T-helper 17 cell (primary cell): Measurements from ENCODE around the gene MALAT1. TPM values are rescaled to one million over a fixed set of nuclear protein-coding genes. Genes with fewer than 3 reads are reported as not detected.
"Not testable (repeated sequence)": the region's sequence is repeated elsewhere in the genome, so short reads cannot be mapped to it uniquely, and the experiment has no call there.

Source experiments
- ATAC-seq: fragments of 150-1000 bp; cut with Tn5 transposase; 2 replicates; pipeline ENCODE4 v1.10.0; 2021; ENCODE audit warnings: mild to moderate bottlenecking, moderate library complexity
- DNase-seq, 3 donors: peaks; one replicate each; pipeline versions ENCODE4 v3.0.0 to v3.0.0-alpha.2; 2020 to 2021
- H3K9me3 ChIP-seq: one replicate; pipeline ENCODE4 v1.7.0; 2013; ENCODE audit warnings: low read length, mild to moderate bottlenecking; ENCODE audit not compliant: control insufficient read depth, poor library complexity, severe bottlenecking
- H3K27ac Mint-ChIP-seq: one replicate; pipeline ENCODE4 v1.8.0; 2022; ENCODE audit warnings: mild to moderate bottlenecking, moderate library complexity, mixed read lengths
- H3K27me3 Mint-ChIP-seq: one replicate; pipeline ENCODE4 v1.8.0; 2022; ENCODE audit warnings: mixed read lengths
- H3K36me3 Mint-ChIP-seq: one replicate; pipeline ENCODE4 v1.8.0; 2022; ENCODE audit warnings: low read depth, mixed read lengths
- H3K4me1 Mint-ChIP-seq: one replicate; pipeline ENCODE4 v1.8.0; 2022; ENCODE audit warnings: mild to moderate bottlenecking, mixed read lengths
- H3K4me3 Mint-ChIP-seq: one replicate; pipeline ENCODE4 v1.8.0; 2022; ENCODE audit warnings: mild to moderate bottlenecking, moderate library complexity, mixed read lengths
- total RNA-seq, 4 donors: library from RNA in 2 of 4; stranded (reverse) in 2 of 4; gene quantifications; one replicate each; pipeline ENCODE4 v1.2.3 and lab custom pipeline; 2022 to 2026

MALAT1 gene
- total RNA-seq, 2 donors from 2014 or later, result 25,853 to 29,025 TPM

GRCh38 chr11:65504674-65505465 lies 6.0 kb downstream of the MALAT1 start:
- no peak overlapping the region for H3K4me3 Mint-ChIP-seq
- no peaks in the 10 kb centered on the region for H3K9me3 ChIP-seq
- ATAC-seq (no peak), DNase-seq (no peak)
- H3K27me3 Mint-ChIP-seq, result no peaks in the 10 kb centered on the region
- peaks cover 59% of the 10 kb centered on the region for H3K4me1 Mint-ChIP-seq
- peaks cover 29% of the 10 kb centered on the region for H3K36me3 Mint-ChIP-seq
- H3K27ac Mint-ChIP-seq, result no peak overlapping the region

GRCh38 chr11:65505466-65506289 lies 6.8 kb downstream of the MALAT1 start:
- Mint-ChIP-seq H3K27me3 (no peaks in the 10 kb centered on the region), H3K27ac (no peak overlapping the region), H3K4me3 (no peak overlapping the region), H3K4me1 (peaks cover 62% of the 10 kb centered on the region), H3K36me3 (peaks cover 29% of the 10 kb centered on the region)
- H3K9me3 ChIP-seq, result no peaks in the 10 kb centered on the region
- ATAC-seq, result no peak
- no peak for DNase-seq

GRCh38 chr11:65506290-65506771 lies 7.5 kb downstream of the MALAT1 start:
- DNase-seq (no peak), ATAC-seq (peak; percentile 6)
- no peak overlapping the region for H3K4me3 Mint-ChIP-seq
- H3K9me3 ChIP-seq, result no peaks in the 10 kb centered on the region
- H3K27me3 Mint-ChIP-seq, result no peaks in the 10 kb centered on the region
- peaks cover 29% of the 10 kb centered on the region for H3K36me3 Mint-ChIP-seq
- no peak overlapping the region for H3K27ac Mint-ChIP-seq
- peaks cover 61% of the 10 kb centered on the region for H3K4me1 Mint-ChIP-seq

GRCh38 chr11:65506772-65507505 lies 8.1 kb downstream of the MALAT1 start:
- no peak overlapping the region for H3K27ac Mint-ChIP-seq
- H3K4me3 Mint-ChIP-seq, result no peak overlapping the region
- H3K4me1 Mint-ChIP-seq, result peaks cover 57% of the 10 kb centered on the region

GRCh38 chr11:65512311-65512710 lies 13.5 kb downstream of the MALAT1 start:
- H3K36me3 Mint-ChIP-seq, H3K4me3 Mint-ChIP-seq, H3K27ac Mint-ChIP-seq, H3K9me3 ChIP-seq, H3K27me3 Mint-ChIP-seq, DNase-seq, ATAC-seq: not testable (repeated sequence)
- peaks cover 22% of the 10 kb centered on the region for H3K4me1 Mint-ChIP-seq

More at GRCh38 chr11:65506772-65507505, 8.1 kb downstream of the MALAT1 start:
- H3K27me3 Mint-ChIP-seq, result no peaks in the 10 kb centered on the region
- DNase-seq (no peak), ATAC-seq (peak; percentile 50)
- H3K9me3 ChIP-seq, result no peaks in the 10 kb centered on the region
- peaks cover 23% of the 10 kb centered on the region for H3K36me3 Mint-ChIP-seq

GRCh38 chr11:65516135-65516968 lies 17.5 kb downstream of the MALAT1 start:
- no peak for DNase-seq
- H3K27ac Mint-ChIP-seq, result peak overlapping the region; percentile 92
- H3K27me3 Mint-ChIP-seq, result no peaks in the 10 kb centered on the region
- peak; percentile 30 for ATAC-seq
- peaks cover 3% of the 10 kb centered on the region for H3K36me3 Mint-ChIP-seq
- peak overlapping the region; percentile 46 for H3K4me3 Mint-ChIP-seq
- H3K4me1 Mint-ChIP-seq, result peaks cover 10% of the 10 kb centered on the region
- H3K9me3 ChIP-seq, result no peaks in the 10 kb centered on the region

GRCh38 chr11:65518941-65519549 lies 20.2 kb downstream of the MALAT1 start:
- not testable (repeated sequence) for H3K36me3 Mint-ChIP-seq, H3K27ac Mint-ChIP-seq, H3K4me3 Mint-ChIP-seq, H3K9me3 ChIP-seq, ATAC-seq, H3K27me3 Mint-ChIP-seq, DNase-seq
- peaks cover 32% of the 10 kb centered on the region for H3K4me1 Mint-ChIP-seq

- not testable (repeated sequence) for H3K9me3 ChIP-seq, DNase-seq, H3K27me3 Mint-ChIP-seq, H3K36me3 Mint-ChIP-seq, ATAC-seq
- H3K4me1 Mint-ChIP-seq, result peaks cover 33% of the 10 kb centered on the region
- peak overlapping the region; percentile 83 for H3K27ac Mint-ChIP-seq
- peak overlapping the region; percentile 85 for H3K4me3 Mint-ChIP-seq
Measured at GRCh38 chr11:65521777-65522521, 23.1 kb downstream of the MALAT1 start.

- peak; percentile 29 for ATAC-seq
- not testable (repeated sequence) for H3K27me3 Mint-ChIP-seq, H3K9me3 ChIP-seq, DNase-seq, H3K36me3 Mint-ChIP-seq
- Mint-ChIP-seq H3K4me3 (peak overlapping the region; percentile 85), H3K27ac (peak overlapping the region; percentile 91), H3K4me1 (peaks cover 35% of the 10 kb centered on the region)
Measured at GRCh38 chr11:65522718-65523630, 24.1 kb downstream of the MALAT1 start.

GRCh38 chr11:65523631-65523968 lies 24.8 kb downstream of the MALAT1 start:
- not testable (repeated sequence) for DNase-seq, H3K9me3 ChIP-seq, H3K27me3 Mint-ChIP-seq, H3K36me3 Mint-ChIP-seq, ATAC-seq
- Mint-ChIP-seq H3K27ac (peak overlapping the region; percentile 91), H3K4me3 (peak overlapping the region; percentile 85), H3K4me1 (peaks cover 36% of the 10 kb centered on the region)
